GM13976 (cell line): ENCODE data around the gene FBXO33.

ENCODE experiments used
- DNase-seq: peaks from one replicate; pipeline ENCODE4 v3.0.0; 2012; ENCODE audit warnings: low spot score
- CTCF ChIP-seq: IDR thresholded peaks from 2 replicates; pipeline ENCODE4 v1.5.1; 2012; ENCODE audit warnings: borderline replicate concordance, mild to moderate bottlenecking; ENCODE audit not compliant: insufficient read depth; ENCODE audit errors: extremely low read depth, missing control alignments, control extremely low read depth
- in situ Hi-C: fragments of 300-500 bp; cut with MboI; formaldehyde crosslinking; loops from one replicate; pipeline ENCODE4 v1.12.0; 2022; ENCODE audit warnings: low sequenced_read_pairs, mixed read lengths, inconsistent platforms; ENCODE audit not compliant: unreplicated experiment

FBXO33 gene

GRCh38 chr14:39351708-39352107, 80.5 kb downstream of the FBXO33 start:
- no peak for DNase-seq
- in situ Hi-C loops, result no loop called here
- TF ChIP-seq CTCF, result no peak

GRCh38 chr14:39350866-39351265, 81.4 kb downstream of the FBXO33 start:
- no peak for TF ChIP-seq CTCF
- in situ Hi-C loops, result no loop called here
- no peak for DNase-seq
